Body of pancreas (tissue), 4 donors: ENCODE measurements around the gene ZNF775. TPM values are rescaled to one million over a fixed set of nuclear protein-coding genes. Genes with fewer than 3 reads are reported as not detected.

Source experiments
- ATAC-seq: fragments of 150-250 bp; one replicate; pipeline ENCODE4 v1.9.1; 2016
- DNase-seq, 4 donors: peaks; one replicate each; pipeline ENCODE4 v3.0.0-alpha.2; 2019
- H3K27ac ChIP-seq, 4 donors: fragments of 200-600 bp; sonication (generic); 1 replicate in 3 of 4; 2 replicates in 1 of 4; pipeline versions ENCODE4 v1.5.1 to v1.6.1; 2016 to 2019; ENCODE audit warnings: mild to moderate bottlenecking in 1 of 4, mixed read lengths in 1 of 4, moderate library complexity in 1 of 4
- H3K27me3 ChIP-seq, 2 donors: fragments of 200-600 bp; sonication (generic); one replicate each; pipeline ENCODE4 v1.6.0; 2016; ENCODE audit warnings: mild to moderate bottlenecking in 1 of 2
- H3K36me3 ChIP-seq, 2 donors: fragments of 200-600 bp; sonication (generic); replicated peaks in 1 of 2; 2 replicates each; pipeline ENCODE4 v1.5.1; 2016; ENCODE audit warnings: low read depth in 2 of 2; ENCODE audit not compliant: insufficient read depth in 1 of 2
- H3K4me1 ChIP-seq: fragments of 200-600 bp; sonication (generic); one replicate; pipeline ENCODE4 v1.6.0; 2016
- H3K4me3 ChIP-seq, 2 donors: fragments of 200-600 bp; sonication (generic); 1 replicate in 1 of 2; 2 replicates in 1 of 2; pipeline ENCODE4 v1.5.1; 2016 to 2019
- H3K9me3 ChIP-seq, 3 donors: fragments of 200-600 bp; sonication (generic); 1 replicate in 2 of 3; 2 replicates in 1 of 3; pipeline ENCODE4 v1.5.1; 2016
- POLR2A ChIP-seq, 3 donors: fragments of 450-650 bp; IDR thresholded peaks; one replicate each; pipeline ENCODE4 v1.6.1; 2016; ENCODE audit warnings: antibody characterized with exemption in 3 of 3, mild to moderate bottlenecking in 2 of 3
- WGBS, 2 donors: methylation state at CpG; one replicate each; pipeline ENCODE4 v1.1.5; 2017; 5-methylcytosine and 5-hydroxymethylcytosine counted together
- intact Hi-C: fragments of 100-400 bp; cut with DNase I; formaldehyde crosslinking; loops from one replicate; pipeline ENCODE4 v1.15.1; 2023
- total RNA-seq, 2 donors: library from RNA; depleted of rRNA; stranded (reverse); fragments of >200 nt; gene quantifications; one replicate each; pipeline ENCODE4 v1.1.0, GENCODE V29; 2016
- TF ChIP-seq, protein P1 (sequence below), 7 experiments: fragments of 450-650 bp in 4 of 7; fragments of 200-600 bp in 3 of 7; sonication (generic) in 3 of 7; IDR thresholded peaks; one replicate each; pipeline ENCODE4 v1.5.1; 2016 to 2019; ENCODE audit warnings: antibody characterized with exemption in 7 of 7

The ZNF775 gene
- 10 to 100 TPM in 1 of 2 donors, 1 to 10 TPM in 1; 6.0 to 10.2 TPM for total RNA-seq

DNA sequence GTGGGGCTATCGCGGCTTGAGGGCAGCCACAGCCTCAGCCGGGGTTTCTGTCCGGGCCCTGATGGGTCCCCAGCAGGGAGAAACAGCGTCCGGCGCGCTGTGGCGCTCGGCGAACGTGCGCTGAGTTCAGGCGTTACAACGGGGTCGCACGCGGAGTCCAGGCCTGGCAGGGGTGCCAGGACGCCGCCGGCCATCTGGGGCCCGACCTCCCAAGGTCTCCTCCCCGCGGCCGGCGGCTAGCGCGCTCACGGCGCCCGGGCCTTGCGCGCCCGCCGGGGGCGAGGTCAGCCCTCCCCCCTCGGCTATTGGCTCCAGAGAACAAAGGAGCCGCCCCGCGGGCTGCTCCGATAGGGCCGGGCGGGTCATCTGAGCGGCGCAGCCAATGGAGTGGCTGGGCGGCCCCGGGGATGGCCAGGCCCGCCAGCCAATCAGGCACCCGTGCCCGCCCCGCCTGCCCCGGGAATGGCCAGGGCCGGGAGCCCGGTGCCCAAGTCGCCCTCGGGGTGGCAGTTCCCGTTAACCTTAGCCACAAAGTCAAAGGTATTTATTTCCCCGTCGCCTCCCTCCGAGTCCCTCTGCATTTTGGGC lies at the start of gene ZNF775:
ZNF775 (plus strand) TSS at position 478 of the 588 bp plus-strand sequence. CDS start 9,141 bp downstream, outside the sequence.
- no peaks in the 10 kb centered on the region for H3K27me3 ChIP-seq
- peak; percentile 95 for ATAC-seq
- H3K36me3 ChIP-seq = no peaks in the 10 kb centered on the region
- intact Hi-C loops = no loop called here
- H3K4me1 ChIP-seq = peaks cover 64% of the 10 kb centered on the region
- WGBS, 2 donors = 0 to 1% methylated on average over 1 to 55 of the region's 60 CpGs
- H3K27ac ChIP-seq = peak within 1 kb of the TSS; percentile 92 to 98 (median 95)
- peak; percentile 97 for DNase-seq
- H3K4me3 ChIP-seq = peak within 1 kb of the TSS; percentile 33 to 80
- no peaks in the 10 kb centered on the region for H3K9me3 ChIP-seq
- peak; percentile 84 to 88 (median 86) for TF ChIP-seq POLR2A (IDR thresholded peaks at IDR 0.05)
- TF ChIP-seq, protein P1, sequence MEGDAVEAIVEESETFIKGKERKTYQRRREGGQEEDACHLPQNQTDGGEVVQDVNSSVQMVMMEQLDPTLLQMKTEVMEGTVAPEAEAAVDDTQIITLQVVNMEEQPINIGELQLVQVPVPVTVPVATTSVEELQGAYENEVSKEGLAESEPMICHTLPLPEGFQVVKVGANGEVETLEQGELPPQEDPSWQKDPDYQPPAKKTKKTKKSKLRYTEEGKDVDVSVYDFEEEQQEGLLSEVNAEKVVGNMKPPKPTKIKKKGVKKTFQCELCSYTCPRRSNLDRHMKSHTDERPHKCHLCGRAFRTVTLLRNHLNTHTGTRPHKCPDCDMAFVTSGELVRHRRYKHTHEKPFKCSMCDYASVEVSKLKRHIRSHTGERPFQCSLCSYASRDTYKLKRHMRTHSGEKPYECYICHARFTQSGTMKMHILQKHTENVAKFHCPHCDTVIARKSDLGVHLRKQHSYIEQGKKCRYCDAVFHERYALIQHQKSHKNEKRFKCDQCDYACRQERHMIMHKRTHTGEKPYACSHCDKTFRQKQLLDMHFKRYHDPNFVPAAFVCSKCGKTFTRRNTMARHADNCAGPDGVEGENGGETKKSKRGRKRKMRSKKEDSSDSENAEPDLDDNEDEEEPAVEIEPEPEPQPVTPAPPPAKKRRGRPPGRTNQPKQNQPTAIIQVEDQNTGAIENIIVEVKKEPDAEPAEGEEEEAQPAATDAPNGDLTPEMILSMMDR (IDR thresholded peaks at IDR 0.05) = peak in 1 of 7 experiments; percentile 4

GRCh38 chr7:150329331-150330120 lies 49.6 kb upstream of the ZNF775 start:
- TF ChIP-seq, protein P1 (IDR thresholded peaks at IDR 0.05) = no peak
- no peak for TF ChIP-seq POLR2A (IDR thresholded peaks at IDR 0.05)
- no peaks in the 10 kb centered on the region for H3K36me3 ChIP-seq
- H3K9me3 ChIP-seq = no peaks in the 10 kb centered on the region
- no peak overlapping the region for H3K4me3 ChIP-seq
- 70 to 81% methylated on average over 17 to 22 of the region's 22 CpGs for WGBS, 2 donors
- DNase-seq = peak; percentile 41 to 73 (median 59)
- peak; percentile 47 for ATAC-seq
- H3K27me3 ChIP-seq = no peaks in the 10 kb centered on the region
- peaks cover 8% of the 10 kb centered on the region for H3K4me1 ChIP-seq
- intact Hi-C loops = no loop called here
- peak overlapping the region in 1 of 4 donors; percentile 1 for H3K27ac ChIP-seq

- TF ChIP-seq, protein P1 (IDR thresholded peaks at IDR 0.05) = no peak
- no peak for TF ChIP-seq POLR2A (IDR thresholded peaks at IDR 0.05)
- WGBS, 2 donors = 90% methylated on average over 5 to 19 of the region's 19 CpGs
- Histone ChIP-seq H3K4me1 (peaks cover 10% of the 10 kb centered on the region), H3K27ac (no peak overlapping the region), H3K4me3 (no peak overlapping the region), H3K36me3 (no peaks in the 10 kb centered on the region), H3K9me3 (no peaks in the 10 kb centered on the region), H3K27me3 (no peaks in the 10 kb centered on the region)
- ATAC-seq (no peak), DNase-seq (no peak)
- intact Hi-C loops = no loop called here
Measured at GRCh38 chr7:150330211-150330885, 48.8 kb upstream of the ZNF775 start.

DNA sequence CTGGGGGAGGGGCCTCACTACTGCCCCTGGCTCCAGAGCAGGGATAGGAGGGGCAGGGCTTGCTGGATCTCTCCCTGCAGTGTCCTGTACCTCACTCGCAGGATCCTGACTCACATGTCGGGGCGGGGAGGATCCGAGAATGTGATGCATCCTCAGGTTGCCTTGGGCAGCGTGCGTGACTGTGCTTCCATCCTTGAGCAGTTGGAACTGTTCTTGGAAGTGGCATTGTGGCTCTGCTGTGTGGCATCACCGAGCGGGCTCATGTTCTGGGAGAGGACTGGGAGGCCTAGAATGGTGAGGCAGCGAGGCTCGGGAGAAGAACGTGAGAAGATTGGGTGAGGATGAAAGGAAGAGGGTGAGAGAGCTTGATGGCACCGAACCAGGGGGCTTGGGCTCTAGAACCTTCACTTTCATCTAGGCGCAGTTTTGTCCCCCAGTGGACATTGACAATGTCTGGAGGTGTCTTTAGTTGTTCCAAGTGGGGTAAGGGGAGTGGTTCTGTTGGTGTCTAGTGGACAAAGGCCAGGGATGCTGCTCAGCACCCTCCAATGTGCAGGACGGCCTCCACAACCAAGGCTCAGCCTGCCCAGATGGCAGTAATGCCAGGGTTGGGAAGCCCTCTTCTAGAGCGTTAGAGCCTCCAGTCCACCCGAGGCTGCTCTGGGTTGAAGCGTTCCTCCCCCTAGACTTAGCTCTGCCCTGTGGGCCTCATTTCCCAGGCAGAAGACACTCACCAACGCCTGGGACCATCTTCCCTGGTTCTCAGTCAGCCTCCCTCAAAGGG lies 46.1 kb upstream of the ZNF775 start:
- Histone ChIP-seq H3K27ac (peak overlapping the region in 1 of 4 donors; percentile 47), H3K4me1 (peaks cover 37% of the 10 kb centered on the region), H3K36me3 (no peaks in the 10 kb centered on the region), H3K4me3 (no peak overlapping the region), H3K9me3 (no peaks in the 10 kb centered on the region), H3K27me3 (no peaks in the 10 kb centered on the region)
- WGBS, 2 donors = 90 to 93% methylated on average over 17 to 18 of the region's 18 CpGs
- TF ChIP-seq, protein P1 (IDR thresholded peaks at IDR 0.05) = no peak
- TF ChIP-seq POLR2A (IDR thresholded peaks at IDR 0.05) = no peak
- DNase-seq (no peak), ATAC-seq (no peak)
- intact Hi-C loops = no loop called here
